Tongue (tissue), 2 donors: ENCODE measurements around the gene STAT5A. TPM values are rescaled to one million over a fixed set of nuclear protein-coding genes. Genes with fewer than 3 reads are reported as not detected.
"Not testable (repeated sequence)": the region's sequence is repeated elsewhere in the genome, so short reads cannot be mapped to it uniquely, and the experiment has no call there.

Source experiments
- DNase-seq: peaks from one replicate; pipeline ENCODE4 v3.0.0-alpha.2; 2015
- total RNA-seq: library from RNA; depleted of rRNA; stranded (reverse); fragments of >200 nt; gene quantifications from one replicate; pipeline ENCODE4 v1.2.3, GENCODE V29; 2014

The STAT5A gene
- total RNA-seq, 1 donor from 2014 or later, result 39.3 TPM

DNA sequence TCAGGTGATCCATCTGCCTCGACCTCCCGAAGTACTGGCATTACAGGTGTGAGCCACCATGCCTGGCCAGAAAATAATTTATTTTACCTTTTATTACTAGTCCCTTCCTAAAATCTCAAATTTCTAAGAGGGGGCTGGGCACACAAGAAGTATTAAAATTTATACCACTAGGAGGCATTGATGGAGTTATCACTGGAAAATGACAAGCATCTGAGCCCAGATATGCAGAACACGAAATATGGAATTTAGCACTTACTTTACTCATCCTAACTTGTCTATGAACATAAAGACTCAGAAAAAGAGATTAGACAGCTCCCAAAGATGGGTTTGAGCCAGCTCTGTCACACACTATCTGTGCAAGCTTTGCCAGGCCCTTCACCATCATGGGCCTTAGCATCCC, 46.4 kb downstream of the STAT5A start:
- no peak for DNase-seq

GRCh38 chr17:42337442-42337841, 49.1 kb downstream of the STAT5A start:
- DNase-seq, result no peak

- DNase-seq, result no peak
Observed at GRCh38 chr17:42338427-42338985, 50.2 kb downstream of the STAT5A start.

DNA sequence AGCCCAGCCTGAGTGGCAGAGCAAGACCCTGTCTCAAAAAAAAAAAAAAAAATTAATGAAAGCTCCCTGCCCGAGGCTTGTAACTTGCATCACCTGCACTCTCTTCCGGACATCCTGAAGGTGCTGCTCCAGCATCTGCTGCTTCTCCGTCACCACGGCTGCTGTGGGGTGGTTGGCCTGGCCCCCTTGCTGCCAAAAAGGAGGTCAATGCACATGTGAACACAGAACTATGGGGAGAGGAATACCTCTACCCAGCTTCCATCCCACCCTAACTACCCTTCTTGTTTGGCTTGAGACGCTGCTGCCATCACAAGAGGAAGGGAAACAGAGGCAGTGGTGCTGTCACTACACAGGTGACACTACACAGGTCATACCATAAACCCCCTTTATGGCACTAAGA, 50.9 kb downstream of the STAT5A start:
- no peak for DNase-seq

DNA sequence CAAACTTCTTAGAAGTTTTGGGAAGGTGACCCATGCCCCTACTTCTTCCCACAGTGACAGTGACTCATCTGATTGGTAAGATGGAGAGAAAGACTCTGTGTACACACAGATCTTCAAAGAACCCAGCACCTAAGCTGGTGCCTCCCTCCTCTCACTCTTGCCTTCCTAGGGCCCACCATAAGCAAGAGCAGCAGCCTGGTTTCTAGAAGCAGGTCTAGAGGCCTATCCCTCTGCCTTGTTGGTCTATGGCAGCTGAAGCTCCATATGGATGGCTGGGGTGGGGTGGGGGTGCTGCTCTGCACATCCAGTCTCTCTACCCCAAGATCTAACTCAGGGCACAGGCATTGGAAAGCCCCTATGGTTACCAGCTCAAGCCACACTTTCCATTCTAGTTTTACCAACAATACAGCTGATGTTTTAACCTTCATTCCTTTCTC, 52.4 kb downstream of the STAT5A start:
- DNase-seq, result no peak

GRCh38 chr17:42341568-42341967, 53.3 kb downstream of the STAT5A start:
- DNase-seq, result no peak

GRCh38 chr17:42342242-42343008, 54.1 kb downstream of the STAT5A start:
- no peak for DNase-seq

- DNase-seq, result no peak
Observed at GRCh38 chr17:42345396-42346073, 57.2 kb downstream of the STAT5A start.

GRCh38 chr17:42346481-42346880, 58.2 kb downstream of the STAT5A start:
- no peak for DNase-seq

GRCh38 chr17:42347198-42347597, 58.9 kb downstream of the STAT5A start:
- peak; percentile 30 for DNase-seq

DNA sequence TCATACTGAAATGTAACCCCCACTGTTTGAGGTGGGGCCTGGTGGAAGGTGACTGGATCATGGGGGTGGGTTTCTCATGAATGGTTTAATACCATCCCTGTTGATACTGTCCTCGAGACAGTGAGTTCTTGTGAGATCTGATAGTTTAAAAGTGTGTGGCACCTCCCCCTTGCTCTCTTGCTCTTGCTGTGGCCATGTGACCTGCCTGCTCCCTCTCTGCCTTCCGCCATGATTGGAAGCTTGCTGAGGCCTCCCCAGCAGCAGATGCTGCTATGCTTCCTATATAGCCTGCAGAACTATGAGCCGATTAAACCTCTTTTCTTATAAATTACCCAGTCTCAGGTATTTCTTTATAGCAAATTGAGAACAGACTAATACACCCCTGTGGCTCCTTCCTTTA, 59.3 kb downstream of the STAT5A start:
- DNase-seq, result no peak

DNA sequence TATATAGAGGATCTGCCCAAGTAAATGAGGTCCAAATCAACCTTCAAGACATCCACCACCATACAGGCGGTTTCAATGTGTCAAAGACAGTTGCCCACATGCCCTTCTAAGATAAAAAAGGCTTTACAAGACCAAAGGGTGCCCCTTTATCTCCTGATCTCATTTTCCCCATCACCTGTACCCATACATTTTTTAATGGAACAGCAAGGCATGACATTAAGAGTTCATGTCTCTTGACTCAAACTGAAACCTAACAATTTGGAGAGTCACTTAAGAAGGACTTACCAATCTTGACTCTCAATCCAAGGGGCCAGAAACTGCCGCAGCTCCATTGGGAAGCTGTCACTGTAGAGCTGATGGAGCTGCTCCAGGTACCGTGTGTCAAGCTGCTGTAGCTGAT, 59.8 kb downstream of the STAT5A start:
- DNase-seq, result no peak

GRCh38 chr17:42354956-42355843, 66.9 kb downstream of the STAT5A start:
- DNase-seq, result no peak

GRCh38 chr17:42358434-42358833, 70.1 kb downstream of the STAT5A start:
- no peak for DNase-seq

DNA sequence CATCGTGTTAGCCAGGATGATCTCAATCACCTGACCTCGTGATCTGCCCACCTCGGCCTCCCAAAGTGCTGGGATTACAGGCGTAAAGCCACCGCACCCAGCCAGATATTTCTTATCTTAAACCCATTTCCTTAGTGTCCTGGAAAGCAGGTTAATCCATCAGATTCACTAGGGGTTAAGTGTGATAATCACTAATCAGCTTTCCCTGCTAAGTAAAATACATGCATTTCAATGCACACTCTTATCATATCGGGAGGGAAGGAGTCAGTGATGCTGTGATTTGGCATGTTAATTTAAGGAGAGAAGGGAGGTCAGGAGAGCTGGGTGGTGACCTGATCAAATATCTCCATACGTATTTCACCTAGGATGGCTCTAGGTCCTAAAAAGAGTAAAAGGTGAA, 70.8 kb downstream of the STAT5A start:
- DNase-seq, result no peak

GRCh38 chr17:42360388-42360787, 72.1 kb downstream of the STAT5A start:
- DNase-seq, result not testable (repeated sequence)

Other genes starting within 250 kb of the STAT5A start
- gene C17orf113, start 237.9 kb upstream of the STAT5A start, total RNA-seq, result 2.3 TPM
- gene ZNF385C, start 190.0 kb upstream of the STAT5A start, total RNA-seq, result 0.41 TPM
- 14.4 TPM for gene DHX58, start 175.8 kb upstream of the STAT5A start, total RNA-seq
- gene KAT2A, start 167.1 kb upstream of the STAT5A start, total RNA-seq, result 19.9 TPM
- not detected for gene HSPB9, start 165.7 kb upstream of the STAT5A start, total RNA-seq
- gene RAB5C, start 133.5 kb upstream of the STAT5A start, total RNA-seq, result 38.8 TPM
- not detected for gene KCNH4, start 107.4 kb upstream of the STAT5A start, total RNA-seq
- gene HCRT, start 103.0 kb upstream of the STAT5A start, total RNA-seq, result not detected
- gene GHDC, start 94.0 kb upstream of the STAT5A start, total RNA-seq, result 20.0 TPM
- 63.7 TPM for gene STAT5B, start 12.1 kb upstream of the STAT5A start, total RNA-seq
- 158 TPM for gene STAT3, start 99.9 kb downstream of the STAT5A start, total RNA-seq
- gene CAVIN1, start 134.8 kb downstream of the STAT5A start, total RNA-seq, result 336 TPM
- gene ATP6V0A1, start 170.4 kb downstream of the STAT5A start, total RNA-seq, result 69.5 TPM
- 31.9 TPM for gene NAGLU, start 247.7 kb downstream of the STAT5A start, total RNA-seq